ENCODE results near the gene VIL1.

GRCh38 chr2:218422403-218423086 is 3.6 kb downstream of the VIL1 start:
- TF ChIP-seq POLR2AphosphoS5 (IDR thresholded peaks at IDR 0.05) = no peak
- no peak for TF ChIP-seq CTCF (IDR thresholded peaks at IDR 0.05; ENCODE audit: poor library complexity, severe bottlenecking)
- no peak for TF ChIP-seq EP300 (conservative IDR thresholded peaks at IDR 0.05; ENCODE audit: poor library complexity, severe bottlenecking)
- no peak for TF ChIP-seq EZH2 (IDR thresholded peaks at IDR 0.05; ENCODE audit: borderline replicate concordance, insufficient read depth, low read length, poor library complexity, severe bottlenecking)
- no peak for TF ChIP-seq TAF1 (IDR thresholded peaks at IDR 0.05; ENCODE audit: low read depth)
- no peak for TF ChIP-seq RAD21 (conservative IDR thresholded peaks at IDR 0.05)
